SK-N-MC (cell line): Measurements from ENCODE around the gene ITGB7.

ENCODE experiments used
- EZH2 ChIP-seq: fragments of 200-600 bp; sonication (generic); IDR thresholded peaks from one replicate; pipeline ENCODE4 v1.6.1; 2017; ENCODE audit warnings: antibody characterized with exemption
- FOXP2 ChIP-seq: optimal IDR thresholded peaks from 2 replicates; pipeline ENCODE3; 2011; ENCODE audit warnings: mild to moderate bottlenecking, moderate library complexity; ENCODE audit not compliant: insufficient read depth; ENCODE audit errors: extremely low read length, control extremely low read depth
- POLR2AphosphoS5 ChIP-seq: IDR thresholded peaks from 2 replicates; pipeline ENCODE4 v1.6.1; 2012; ENCODE audit warnings: mild to moderate bottlenecking, low read depth, low read length, borderline replicate concordance

- no peak for TF ChIP-seq EZH2
- peak; percentile 38; the same call in 1 of the 2 replicates for TF ChIP-seq POLR2AphosphoS5
- no peak for TF ChIP-seq FOXP2
Measured at GRCh38 chr12:53222170-53222721, 15.2 kb upstream of the ITGB7 start.
